ENCODE data around the gene EPS15. TPM values are rescaled to one million over a fixed set of nuclear protein-coding genes. Genes with fewer than 3 reads are reported as not detected.

The EPS15 gene
- total RNA-seq, 1 donor from 2014 or later: 44.9 TPM

DNA sequence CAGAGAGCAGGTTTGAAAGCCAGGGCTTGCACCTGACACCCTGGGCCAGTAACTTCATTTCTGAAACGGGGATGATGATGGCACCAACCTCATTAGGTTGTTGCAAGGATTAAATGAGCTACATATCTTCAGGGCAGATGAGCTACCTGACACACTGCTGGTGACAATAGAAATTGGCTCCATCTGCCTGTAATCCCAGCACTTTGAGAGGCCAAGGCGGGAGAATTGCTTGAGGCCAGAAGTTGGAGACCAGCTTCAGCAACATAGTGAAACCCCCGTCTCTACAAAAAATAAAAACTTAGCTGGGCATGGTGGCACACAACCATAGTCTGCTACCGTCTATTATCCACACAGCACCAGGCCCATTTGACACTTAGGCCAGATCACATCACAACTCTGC is 182.4 kb downstream of the EPS15 start:
- Histone ChIP-seq H3K4me3 (ENCODE audit: low read length in 3 of 3) (no peak overlapping the region), H3K9me3 (ENCODE audit: control insufficient read depth in 3 of 3, low read length in 3 of 3) (no peaks in the 10 kb centered on the region), H3K36me3 (ENCODE audit: control insufficient read depth in 3 of 3, insufficient read depth in 3 of 3, low read length in 3 of 3) (no peaks in the 10 kb centered on the region), H3K9ac (ENCODE audit: low read depth in 1 of 3, low read length in 3 of 3) (no peak overlapping the region), H3K4me1 (ENCODE audit: control insufficient read depth in 3 of 3, insufficient read depth in 3 of 3, low read length in 3 of 3) (no peaks in the 10 kb centered on the region), H3K27me3 (ENCODE audit: control insufficient read depth in 3 of 3, insufficient read depth in 3 of 3, low read length in 3 of 3) (no peaks in the 10 kb centered on the region), H3K27ac (ENCODE audit: low read depth, low read length) (no peak overlapping the region)

- Histone ChIP-seq H3K4me3 (ENCODE audit: low read length in 3 of 3) (no peak overlapping the region), H3K4me1 (ENCODE audit: control insufficient read depth in 3 of 3, insufficient read depth in 3 of 3, low read length in 3 of 3) (peaks cover 6 to 7% (median 6%) of the 10 kb centered on the region in 3 donors), H3K9ac (ENCODE audit: low read depth in 1 of 3, low read length in 3 of 3) (no peak overlapping the region), H3K27ac (ENCODE audit: low read depth, low read length) (no peak overlapping the region), H3K9me3 (ENCODE audit: control insufficient read depth in 3 of 3, low read length in 3 of 3) (no peaks in the 10 kb centered on the region), H3K27me3 (ENCODE audit: control insufficient read depth in 3 of 3, insufficient read depth in 3 of 3, low read length in 3 of 3) (no peaks in the 10 kb centered on the region), H3K36me3 (ENCODE audit: control insufficient read depth in 3 of 3, insufficient read depth in 3 of 3, low read length in 3 of 3) (no peaks in the 10 kb centered on the region)
Observed at GRCh38 chr1:51336004-51336403, 183.1 kb downstream of the EPS15 start.

DNA sequence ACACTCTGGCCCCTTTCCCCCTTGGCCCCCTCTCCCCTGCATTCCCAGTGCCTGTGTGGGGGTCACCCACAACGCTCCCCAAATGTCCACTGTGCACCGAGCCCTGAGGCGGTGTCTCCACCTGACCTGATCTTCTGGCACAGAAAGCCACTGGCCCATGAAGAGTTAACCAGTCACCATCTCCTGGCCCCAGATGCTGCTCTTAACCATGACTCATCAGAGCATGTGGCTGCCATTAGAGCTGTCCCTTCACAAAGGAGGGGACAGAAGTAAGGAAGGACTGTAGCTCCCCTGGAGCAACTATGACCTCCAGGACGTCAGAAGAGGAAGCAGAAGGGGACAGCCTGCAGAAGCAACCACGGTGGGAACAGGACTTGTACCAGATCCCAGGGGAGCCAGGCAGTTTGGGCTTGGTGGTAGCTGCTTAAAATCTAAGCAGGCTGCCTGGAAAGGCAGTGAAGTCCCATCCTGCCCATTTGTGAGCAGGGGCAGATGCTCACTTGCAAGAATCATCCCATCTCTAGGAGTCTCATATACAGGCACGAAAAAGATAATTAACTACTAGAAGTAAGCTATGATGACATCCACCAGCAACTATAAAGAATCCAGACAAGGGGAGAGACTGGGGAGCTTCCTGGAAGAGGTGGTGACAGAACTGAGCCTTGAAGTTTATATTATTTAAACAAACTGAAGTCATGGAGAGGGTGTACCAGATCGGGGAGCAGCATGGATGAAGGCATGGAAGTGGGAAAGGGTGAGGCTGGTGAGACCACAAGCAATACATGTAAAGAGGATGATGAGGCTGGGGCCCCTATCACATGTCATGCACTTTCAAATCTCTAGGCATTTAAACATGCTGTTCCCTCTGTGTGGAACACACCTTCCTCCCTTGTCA is 187.6 kb downstream of the EPS15 start:
- Histone ChIP-seq H3K9me3 (ENCODE audit: control insufficient read depth in 3 of 3, low read length in 3 of 3) (no peaks in the 10 kb centered on the region), H3K27ac (ENCODE audit: low read depth, low read length) (peak overlapping the region; percentile 34), H3K4me3 (ENCODE audit: low read length in 3 of 3) (peak overlapping the region; percentile 71 to 76 (median 73)), H3K4me1 (ENCODE audit: control insufficient read depth in 3 of 3, insufficient read depth in 3 of 3, low read length in 3 of 3) (peaks cover 10 to 13% (median 11%) of the 10 kb centered on the region in 3 donors), H3K36me3 (ENCODE audit: control insufficient read depth in 3 of 3, insufficient read depth in 3 of 3, low read length in 3 of 3) (no peaks in the 10 kb centered on the region), H3K27me3 (ENCODE audit: control insufficient read depth in 3 of 3, insufficient read depth in 3 of 3, low read length in 3 of 3) (peaks cover 0 to 3% (median 2%) of the 10 kb centered on the region in 3 donors), H3K9ac (ENCODE audit: low read depth in 1 of 3, low read length in 3 of 3) (peak overlapping the region; percentile 30 to 79 (median 75))

DNA sequence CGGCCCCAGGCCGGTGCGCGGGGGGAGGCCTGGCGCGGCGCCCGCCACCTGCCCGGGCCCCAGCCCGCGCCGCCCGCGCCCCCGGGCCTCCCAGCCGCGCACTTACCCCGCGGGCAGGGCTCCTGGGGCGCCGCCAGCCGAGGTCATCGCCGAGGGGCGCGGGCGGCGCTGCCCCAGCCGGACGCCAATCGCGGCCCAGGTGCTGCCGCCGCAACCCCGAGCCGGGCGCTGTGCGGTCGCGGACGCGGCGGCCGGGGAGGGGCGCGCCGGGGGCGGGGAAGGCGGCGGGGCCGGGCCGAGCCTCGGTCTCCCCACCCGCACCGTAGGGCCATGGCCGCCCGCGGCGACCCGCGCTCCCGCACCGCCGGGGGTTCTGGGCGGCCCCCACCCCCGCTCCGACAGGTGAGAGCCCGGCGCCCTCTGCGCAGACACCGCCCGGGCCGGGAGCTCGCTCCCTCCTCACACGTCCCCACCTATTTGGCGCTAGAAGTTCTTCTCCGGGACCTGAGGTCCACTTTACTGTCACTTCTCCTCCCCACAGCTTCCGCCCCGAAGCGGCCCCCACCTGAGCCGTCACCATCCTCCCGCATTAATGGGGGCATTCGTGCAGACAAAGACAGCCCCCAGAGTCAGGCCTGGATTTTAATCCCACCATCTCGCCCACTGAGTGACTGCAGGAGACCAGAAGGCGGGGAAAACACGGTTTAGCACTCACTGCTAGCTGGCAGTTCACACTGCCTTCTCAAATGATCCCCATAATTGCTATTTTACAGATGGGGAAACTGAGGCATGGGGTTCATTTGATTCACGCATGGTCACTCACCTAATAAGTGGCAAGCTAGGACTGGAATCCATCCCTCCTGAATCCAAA is 188.5 kb downstream of the EPS15 start, which contains the start of gene TTC39A:
Gene TTC39A (minus strand): TSS at position 232 of the 871 bp plus-strand sequence. CDS start 85 bp downstream, at position 147.
- Histone ChIP-seq H3K36me3 (ENCODE audit: control insufficient read depth in 3 of 3, insufficient read depth in 3 of 3, low read length in 3 of 3) (no peaks in the 10 kb centered on the region), H3K4me1 (ENCODE audit: control insufficient read depth in 3 of 3, insufficient read depth in 3 of 3, low read length in 3 of 3) (peaks cover 10 to 13% (median 11%) of the 10 kb centered on the region in 3 donors), H3K4me3 (ENCODE audit: low read length in 3 of 3) (peak within 1 kb of the TSS; percentile 71 to 76 (median 73)), H3K9me3 (ENCODE audit: control insufficient read depth in 3 of 3, low read length in 3 of 3) (no peaks in the 10 kb centered on the region), H3K27me3 (ENCODE audit: control insufficient read depth in 3 of 3, insufficient read depth in 3 of 3, low read length in 3 of 3) (peaks cover 0 to 3% (median 2%) of the 10 kb centered on the region in 3 donors), H3K9ac (ENCODE audit: low read depth in 1 of 3, low read length in 3 of 3) (peak within 1 kb of the TSS; percentile 36 to 79 (median 75)), H3K27ac (ENCODE audit: low read depth, low read length) (peak within 1 kb of the TSS; percentile 34)

DNA sequence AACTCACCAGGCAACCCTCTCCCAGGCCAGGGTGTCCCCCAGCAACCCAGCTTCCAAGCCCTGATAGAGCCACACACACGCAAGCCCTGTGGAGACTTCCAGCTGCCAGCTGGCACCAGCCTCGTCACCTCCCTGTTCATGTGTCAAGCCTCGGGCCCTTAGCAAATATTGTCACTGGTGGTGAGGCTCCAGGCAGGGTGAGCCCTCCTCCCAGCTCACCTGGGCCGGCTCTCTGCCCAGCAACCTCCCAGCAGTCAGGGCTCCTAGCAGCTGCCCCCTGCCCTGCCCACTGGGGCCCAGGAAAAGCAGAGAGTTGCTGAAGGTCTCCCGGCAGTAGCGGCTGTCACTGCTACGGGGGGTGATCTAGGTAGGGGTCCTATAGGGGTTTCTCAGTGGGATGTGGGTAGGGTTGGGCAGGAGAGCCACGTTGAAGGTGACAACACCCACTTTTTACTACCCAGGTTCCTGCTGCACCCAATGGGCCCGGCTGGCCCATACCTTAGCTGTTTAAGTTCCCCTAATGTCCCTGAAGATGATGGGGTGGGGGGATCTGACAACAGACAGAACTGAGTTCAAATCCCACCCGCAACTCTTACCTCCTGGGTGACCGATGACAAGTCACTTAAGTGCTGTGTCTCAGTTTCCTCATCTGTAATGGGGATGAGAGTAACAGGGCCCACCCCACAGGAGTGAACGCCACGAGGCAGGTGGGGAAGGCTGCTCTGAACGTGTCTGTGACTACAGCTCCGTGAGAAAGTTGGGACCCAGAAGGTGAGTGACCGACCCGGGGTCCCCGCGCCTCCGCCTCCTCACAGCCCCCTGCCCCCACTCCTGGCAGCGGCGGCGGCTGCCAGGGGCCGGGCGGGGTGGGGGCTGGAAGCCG is 189.4 kb downstream of the EPS15 start:
- Histone ChIP-seq H3K9ac (ENCODE audit: low read depth in 1 of 3, low read length in 3 of 3) (no peak overlapping the region), H3K27ac (ENCODE audit: low read depth, low read length) (no peak overlapping the region), H3K36me3 (ENCODE audit: control insufficient read depth in 3 of 3, insufficient read depth in 3 of 3, low read length in 3 of 3) (no peaks in the 10 kb centered on the region), H3K9me3 (ENCODE audit: control insufficient read depth in 3 of 3, low read length in 3 of 3) (no peaks in the 10 kb centered on the region), H3K4me1 (ENCODE audit: control insufficient read depth in 3 of 3, insufficient read depth in 3 of 3, low read length in 3 of 3) (peaks cover 10 to 13% (median 11%) of the 10 kb centered on the region in 3 donors), H3K4me3 (ENCODE audit: low read length in 3 of 3) (peak overlapping the region in 1 of 3 donors; percentile 13), H3K27me3 (ENCODE audit: control insufficient read depth in 3 of 3, insufficient read depth in 3 of 3, low read length in 3 of 3) (peaks cover 0 to 3% (median 2%) of the 10 kb centered on the region in 3 donors)

GRCh38 chr1:51328926-51329325 is 190.1 kb downstream of the EPS15 start:
- Histone ChIP-seq H3K27ac (ENCODE audit: low read depth, low read length) (no peak overlapping the region), H3K27me3 (ENCODE audit: control insufficient read depth in 3 of 3, insufficient read depth in 3 of 3, low read length in 3 of 3) (peaks cover 0 to 3% (median 2%) of the 10 kb centered on the region in 3 donors), H3K9ac (ENCODE audit: low read depth in 1 of 3, low read length in 3 of 3) (no peak overlapping the region), H3K9me3 (ENCODE audit: control insufficient read depth in 3 of 3, low read length in 3 of 3) (no peaks in the 10 kb centered on the region), H3K4me3 (ENCODE audit: low read length in 3 of 3) (no peak overlapping the region), H3K4me1 (ENCODE audit: control insufficient read depth in 3 of 3, insufficient read depth in 3 of 3, low read length in 3 of 3) (peaks cover 10 to 13% (median 11%) of the 10 kb centered on the region in 3 donors), H3K36me3 (ENCODE audit: control insufficient read depth in 3 of 3, insufficient read depth in 3 of 3, low read length in 3 of 3) (no peaks in the 10 kb centered on the region)

- H3K27me3 ChIP-seq (ENCODE audit: control insufficient read depth in 3 of 3, insufficient read depth in 3 of 3, low read length in 3 of 3): peaks cover 0 to 3% (median 2%) of the 10 kb centered on the region in 3 donors
- H3K27ac ChIP-seq (ENCODE audit: low read depth, low read length): no peak overlapping the region
- no peak overlapping the region for H3K9ac ChIP-seq (ENCODE audit: low read depth in 1 of 3, low read length in 3 of 3)
- no peak overlapping the region for H3K4me3 ChIP-seq (ENCODE audit: low read length in 3 of 3)
- no peaks in the 10 kb centered on the region for H3K9me3 ChIP-seq (ENCODE audit: control insufficient read depth in 3 of 3, low read length in 3 of 3)
- H3K4me1 ChIP-seq (ENCODE audit: control insufficient read depth in 3 of 3, insufficient read depth in 3 of 3, low read length in 3 of 3): peaks cover 10 to 13% (median 11%) of the 10 kb centered on the region in 3 donors
- no peaks in the 10 kb centered on the region for H3K36me3 ChIP-seq (ENCODE audit: control insufficient read depth in 3 of 3, insufficient read depth in 3 of 3, low read length in 3 of 3)
Observed at GRCh38 chr1:51328279-51328678, 190.8 kb downstream of the EPS15 start.

- no peak overlapping the region for H3K27ac ChIP-seq (ENCODE audit: low read depth, low read length)
- H3K4me1 ChIP-seq (ENCODE audit: control insufficient read depth in 3 of 3, insufficient read depth in 3 of 3, low read length in 3 of 3): peaks cover 10 to 13% (median 11%) of the 10 kb centered on the region in 3 donors
- peaks cover 0 to 3% (median 2%) of the 10 kb centered on the region in 3 donors for H3K27me3 ChIP-seq (ENCODE audit: control insufficient read depth in 3 of 3, insufficient read depth in 3 of 3, low read length in 3 of 3)
- no peak overlapping the region for H3K9ac ChIP-seq (ENCODE audit: low read depth in 1 of 3, low read length in 3 of 3)
- H3K4me3 ChIP-seq (ENCODE audit: low read length in 3 of 3): no peak overlapping the region
- H3K36me3 ChIP-seq (ENCODE audit: control insufficient read depth in 3 of 3, insufficient read depth in 3 of 3, low read length in 3 of 3): no peaks in the 10 kb centered on the region
- no peaks in the 10 kb centered on the region for H3K9me3 ChIP-seq (ENCODE audit: control insufficient read depth in 3 of 3, low read length in 3 of 3)
Observed at GRCh38 chr1:51327386-51327785, 191.7 kb downstream of the EPS15 start.

DNA sequence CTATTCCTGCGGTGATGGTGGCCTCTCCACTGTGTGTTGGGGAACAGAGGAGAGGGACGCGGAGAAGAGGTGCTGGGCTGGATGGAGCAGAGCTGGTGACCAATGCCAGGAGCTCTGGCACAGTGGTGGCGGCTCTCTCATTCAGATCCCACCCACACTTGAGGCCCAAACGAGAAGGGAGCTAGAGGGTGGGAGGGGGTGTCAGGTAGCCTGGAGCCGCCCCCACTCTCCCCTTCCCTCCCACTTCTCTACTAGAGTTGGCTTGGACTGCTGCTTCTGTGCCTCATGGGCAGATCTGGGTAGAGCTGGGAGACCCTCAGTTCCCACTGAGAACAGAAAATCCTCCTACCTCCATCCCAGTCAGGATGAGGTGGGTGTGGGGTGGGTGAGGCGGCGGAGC is 192.2 kb downstream of the EPS15 start:
- H3K27me3 ChIP-seq (ENCODE audit: control insufficient read depth in 3 of 3, insufficient read depth in 3 of 3, low read length in 3 of 3): peaks cover 0 to 3% (median 2%) of the 10 kb centered on the region in 3 donors
- H3K9me3 ChIP-seq (ENCODE audit: control insufficient read depth in 3 of 3, low read length in 3 of 3): no peaks in the 10 kb centered on the region
- peaks cover 10 to 13% (median 11%) of the 10 kb centered on the region in 3 donors for H3K4me1 ChIP-seq (ENCODE audit: control insufficient read depth in 3 of 3, insufficient read depth in 3 of 3, low read length in 3 of 3)
- no peak overlapping the region for H3K27ac ChIP-seq (ENCODE audit: low read depth, low read length)
- no peaks in the 10 kb centered on the region for H3K36me3 ChIP-seq (ENCODE audit: control insufficient read depth in 3 of 3, insufficient read depth in 3 of 3, low read length in 3 of 3)
- H3K4me3 ChIP-seq (ENCODE audit: low read length in 3 of 3): no peak overlapping the region
- no peak overlapping the region for H3K9ac ChIP-seq (ENCODE audit: low read depth in 1 of 3, low read length in 3 of 3)

Data from skeletal muscle tissue (tissue), 4 donors.